ENCODE results near the gene LRRC43.

DNA sequence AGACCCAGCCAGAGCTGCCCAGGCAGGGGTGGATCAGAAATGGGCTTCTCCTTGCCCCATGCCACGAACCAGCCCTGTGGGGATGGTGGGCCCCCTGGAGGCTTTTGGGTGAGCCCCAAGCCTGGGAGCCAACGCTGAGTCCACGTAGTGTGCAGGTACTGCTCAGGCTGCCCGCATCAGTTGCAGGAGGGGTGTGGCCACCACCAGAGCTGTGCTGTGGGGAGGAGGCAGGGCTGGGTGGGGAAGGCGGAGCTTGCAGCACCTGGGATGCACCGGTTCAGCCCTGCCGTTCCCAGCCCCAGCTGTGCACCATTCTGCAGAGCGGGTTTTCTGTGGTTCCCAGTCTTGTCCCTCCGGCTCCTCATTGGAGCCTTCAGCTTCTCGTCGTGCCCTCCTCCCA is 45.2 kb upstream of the LRRC43 start:
- TF ChIP-seq, protein P1, sequence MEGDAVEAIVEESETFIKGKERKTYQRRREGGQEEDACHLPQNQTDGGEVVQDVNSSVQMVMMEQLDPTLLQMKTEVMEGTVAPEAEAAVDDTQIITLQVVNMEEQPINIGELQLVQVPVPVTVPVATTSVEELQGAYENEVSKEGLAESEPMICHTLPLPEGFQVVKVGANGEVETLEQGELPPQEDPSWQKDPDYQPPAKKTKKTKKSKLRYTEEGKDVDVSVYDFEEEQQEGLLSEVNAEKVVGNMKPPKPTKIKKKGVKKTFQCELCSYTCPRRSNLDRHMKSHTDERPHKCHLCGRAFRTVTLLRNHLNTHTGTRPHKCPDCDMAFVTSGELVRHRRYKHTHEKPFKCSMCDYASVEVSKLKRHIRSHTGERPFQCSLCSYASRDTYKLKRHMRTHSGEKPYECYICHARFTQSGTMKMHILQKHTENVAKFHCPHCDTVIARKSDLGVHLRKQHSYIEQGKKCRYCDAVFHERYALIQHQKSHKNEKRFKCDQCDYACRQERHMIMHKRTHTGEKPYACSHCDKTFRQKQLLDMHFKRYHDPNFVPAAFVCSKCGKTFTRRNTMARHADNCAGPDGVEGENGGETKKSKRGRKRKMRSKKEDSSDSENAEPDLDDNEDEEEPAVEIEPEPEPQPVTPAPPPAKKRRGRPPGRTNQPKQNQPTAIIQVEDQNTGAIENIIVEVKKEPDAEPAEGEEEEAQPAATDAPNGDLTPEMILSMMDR (conservative IDR thresholded peaks at IDR 0.05; ENCODE audit: low read depth, low read length): no peak; the same call in 1 of the 2 replicates
- no peak for TF ChIP-seq EZH2 (IDR thresholded peaks at IDR 0.05; ENCODE audit: low read length, unreplicated experiment)
- no peak for TF ChIP-seq EZH2phosphoT487 (IDR thresholded peaks at IDR 0.05; ENCODE audit: borderline replicate concordance, low read length)
